HEK293 (cell line): Measurements from ENCODE around the gene APOO.

Source experiments
- CTCF ChIA-PET: fragments of 350-600 bp; formaldehyde crosslinking; extraction: SDS; loops from one replicate; lab custom pipeline; 2021; ENCODE audit warnings: antibody characterized with exemption; lab: Yijun Ruan, JAX
- POLR2A ChIA-PET: fragments of 300-600 bp; formaldehyde crosslinking; extraction: SDS; loops from one replicate; lab custom pipeline; 2020; ENCODE audit warnings: antibody characterized with exemption, inconsistent platforms; lab: Yijun Ruan, JAX
- H3K27ac ChIP-seq: fragments of 200-500 bp; sonication (Bioruptor generic); 2 replicates; pipeline ENCODE4 v1.5.1; 2014; ENCODE audit warnings: low read depth, low read length, control low read depth, inconsistent platforms; ENCODE audit errors: extremely low read depth
- H3K36me3 ChIP-seq, 2 experiments: fragments of 200-500 bp in 1 of 2; sonication (Bioruptor generic) in 1 of 2; 1 replicate in 1 of 2; 2 replicates in 1 of 2; pipeline ENCODE4 v1.5.1; 2014 to 2017; ENCODE audit warnings: inconsistent platforms in 2 of 2, low read length in 2 of 2; ENCODE audit not compliant: control insufficient read depth in 2 of 2, insufficient read depth in 1 of 2
- H3K4me1 ChIP-seq: fragments of 200-500 bp; sonication (Bioruptor generic); 2 replicates; pipeline ENCODE4 v1.5.1; 2014; ENCODE audit warnings: mild to moderate bottlenecking, low read length, inconsistent platforms; ENCODE audit not compliant: control insufficient read depth, insufficient read depth
- H3K4me3 ChIP-seq: 2 replicates; pipeline ENCODE4 v1.5.1; 2011; ENCODE audit warnings: low read depth, mild to moderate bottlenecking, control low read depth, low read length, moderate library complexity
- H3K9me3 ChIP-seq: fragments of 200-500 bp; sonication (Bioruptor generic); 2 replicates; pipeline ENCODE4 v1.5.1; 2014; ENCODE audit warnings: low read depth, low read length, inconsistent platforms; ENCODE audit not compliant: control insufficient read depth, insufficient read depth
- EGR2 ChIP-seq: fragments of 450-650 bp; formaldehyde crosslinking; IDR thresholded peaks from 2 replicates; pipeline ENCODE4 v1.5.1; 2016; ENCODE audit warnings: low read depth, missing biosample characterization, missing genetic modification characterization
- IKZF3 ChIP-seq: fragments of 450-650 bp; IDR thresholded peaks from 2 replicates; pipeline ENCODE4 v1.5.0; 2018; ENCODE audit warnings: missing biosample characterization, mild to moderate bottlenecking, missing genetic modification characterization, moderate library complexity
- INSM2 ChIP-seq: fragments of 450-650 bp; formaldehyde crosslinking; IDR thresholded peaks from 2 replicates; pipeline ENCODE4 v1.5.1; 2016; ENCODE audit warnings: missing biosample characterization, missing genetic modification characterization
- MEIS1 ChIP-seq: sonication (generic); formaldehyde crosslinking; IDR thresholded peaks from 2 replicates; pipeline ENCODE4 v1.8.1; 2022; ENCODE audit warnings: missing genetic modification reagents, mild to moderate bottlenecking, borderline replicate concordance
- OSR2 ChIP-seq: fragments of 450-650 bp; formaldehyde crosslinking; IDR thresholded peaks from 2 replicates; pipeline ENCODE4 v1.5.1; 2016; ENCODE audit warnings: missing biosample characterization, missing genetic modification characterization
- WT1 ChIP-seq: fragments of 450-650 bp; formaldehyde crosslinking; IDR thresholded peaks from 2 replicates; pipeline ENCODE4 v1.5.1; 2016; ENCODE audit warnings: missing biosample characterization, missing genetic modification characterization
- ZEB2 ChIP-seq: fragments of 450-650 bp; formaldehyde crosslinking; IDR thresholded peaks from 2 replicates; pipeline ENCODE4 v1.5.1; 2016; ENCODE audit warnings: missing biosample characterization, missing genetic modification characterization
- ZIC2 ChIP-seq: fragments of 450-650 bp; formaldehyde crosslinking; IDR thresholded peaks from 2 replicates; pipeline ENCODE4 v1.5.1; 2016; ENCODE audit warnings: missing biosample characterization, missing genetic modification characterization
- ZNF132 ChIP-seq: fragments of 450-650 bp; formaldehyde crosslinking; IDR thresholded peaks from 2 replicates; pipeline ENCODE4 v1.5.1; 2017; ENCODE audit warnings: missing biosample characterization, missing genetic modification characterization, borderline replicate concordance
- ZNF155 ChIP-seq: fragments of 450-650 bp; formaldehyde crosslinking; IDR thresholded peaks from 2 replicates; pipeline ENCODE4 v1.5.1; 2016; ENCODE audit warnings: missing biosample characterization, missing genetic modification characterization
- ZNF211 ChIP-seq: fragments of 450-650 bp; formaldehyde crosslinking; IDR thresholded peaks from 2 replicates; pipeline ENCODE4 v1.5.1; 2016; ENCODE audit warnings: low read depth, missing biosample characterization, missing genetic modification characterization
- ZNF266 ChIP-seq: fragments of 450-650 bp; formaldehyde crosslinking; IDR thresholded peaks from 2 replicates; pipeline ENCODE4 v1.5.1; 2016; ENCODE audit warnings: missing biosample characterization, missing genetic modification characterization, low read depth
- ZNF302 ChIP-seq: fragments of 450-650 bp; formaldehyde crosslinking; IDR thresholded peaks from 2 replicates; pipeline ENCODE4 v1.5.1; 2016; ENCODE audit warnings: missing biosample characterization, missing genetic modification characterization, low read depth
- ZNF366 ChIP-seq: fragments of 450-650 bp; formaldehyde crosslinking; conservative IDR thresholded peaks from 2 replicates; pipeline ENCODE4 v1.5.1; 2016; ENCODE audit warnings: missing biosample characterization, missing genetic modification characterization
- ZNF37A ChIP-seq: fragments of 450-650 bp; IDR thresholded peaks from 2 replicates; pipeline ENCODE4 v1.5.1; 2018; ENCODE audit warnings: missing biosample characterization, missing genetic modification characterization
- ZNF391 ChIP-seq: fragments of 450-650 bp; formaldehyde crosslinking; IDR thresholded peaks from 2 replicates; pipeline ENCODE4 v1.5.1; 2016; ENCODE audit warnings: low read depth, missing biosample characterization, missing genetic modification characterization, borderline replicate concordance
- ZNF433 ChIP-seq: fragments of 450-650 bp; formaldehyde crosslinking; IDR thresholded peaks from 2 replicates; pipeline ENCODE4 v1.5.1; 2016; ENCODE audit warnings: missing biosample characterization, missing genetic modification characterization, low read depth
- ZNF473 ChIP-seq: fragments of 450-650 bp; formaldehyde crosslinking; IDR thresholded peaks from 2 replicates; pipeline ENCODE4 v1.5.1; 2017; ENCODE audit warnings: missing biosample characterization, missing genetic modification characterization
- ZNF555 ChIP-seq: fragments of 450-650 bp; formaldehyde crosslinking; conservative IDR thresholded peaks from 2 replicates; pipeline ENCODE4 v1.5.1; 2017; ENCODE audit warnings: missing biosample characterization, mild to moderate bottlenecking, missing genetic modification characterization, inconsistent platforms
- ZNF561 ChIP-seq: fragments of 450-650 bp; IDR thresholded peaks from 2 replicates; pipeline ENCODE4 v1.5.1; 2018; ENCODE audit warnings: missing biosample characterization, missing genetic modification characterization, borderline replicate concordance
- ZNF571 ChIP-seq: fragments of 450-650 bp; formaldehyde crosslinking; IDR thresholded peaks from 2 replicates; pipeline ENCODE4 v1.5.0; 2017; ENCODE audit warnings: missing biosample characterization, missing genetic modification characterization
- ZNF629 ChIP-seq: fragments of 450-650 bp; formaldehyde crosslinking; IDR thresholded peaks from 2 replicates; pipeline ENCODE4 v1.5.1; 2017; ENCODE audit warnings: missing biosample characterization, missing genetic modification characterization
- ZNF768 ChIP-seq: fragments of 450-650 bp; formaldehyde crosslinking; IDR thresholded peaks from 2 replicates; pipeline ENCODE4 v1.5.1; 2018; ENCODE audit warnings: missing biosample characterization, mild to moderate bottlenecking, missing genetic modification characterization
- ZSCAN30 ChIP-seq: fragments of 450-650 bp; IDR thresholded peaks from 2 replicates; pipeline ENCODE4 v1.5.1; 2018; ENCODE audit warnings: missing biosample characterization, mild to moderate bottlenecking, missing genetic modification characterization, moderate library complexity
- TF ChIP-seq, protein P1 (sequence below): fragments of 450-650 bp; formaldehyde crosslinking; IDR thresholded peaks from 2 replicates; pipeline ENCODE4 v1.5.1; 2016; ENCODE audit warnings: missing biosample characterization, missing genetic modification characterization
- TF ChIP-seq, protein P2 (sequence below): fragments of 450-650 bp; formaldehyde crosslinking; IDR thresholded peaks from 2 replicates; pipeline ENCODE4 v1.5.1; 2016; ENCODE audit warnings: missing biosample characterization, missing genetic modification characterization
- TF ChIP-seq, protein P3 (sequence below): fragments of 450-650 bp; formaldehyde crosslinking; IDR thresholded peaks from 2 replicates; pipeline ENCODE4 v1.5.1; 2016; ENCODE audit warnings: missing biosample characterization, missing genetic modification characterization

The APOO gene

DNA sequence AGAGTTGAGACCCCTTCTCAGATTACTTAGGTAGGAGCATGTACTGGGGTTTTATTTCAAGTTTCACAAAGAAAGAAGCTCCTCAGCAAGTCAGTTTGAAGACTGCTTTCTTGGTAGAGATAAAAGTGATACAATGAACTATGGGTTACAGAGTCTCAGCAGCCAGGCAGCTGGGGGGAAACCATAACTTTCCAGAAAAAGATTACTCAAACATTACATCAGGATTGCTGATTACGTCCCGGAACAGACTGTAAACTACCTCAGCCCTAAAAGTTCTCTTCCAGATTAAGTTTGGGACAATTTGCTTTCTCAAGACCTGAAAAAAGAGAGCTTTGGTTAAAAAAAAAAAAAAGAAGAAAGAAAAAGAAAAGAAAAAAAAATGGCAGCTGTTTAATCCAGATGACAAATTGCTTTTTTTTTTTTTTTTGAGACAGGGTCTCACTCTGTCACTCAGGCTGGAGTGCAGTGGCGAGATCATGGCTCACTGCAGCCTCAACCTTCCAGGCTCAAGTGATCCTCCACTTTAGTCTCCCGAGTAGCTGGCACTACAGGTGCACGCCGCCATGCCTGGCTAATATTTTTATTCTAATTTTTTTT is 108.2 kb downstream of the APOO start (continued):
- TF ChIP-seq ZNF155 (tag by site-specific recombination) = no peak
- TF ChIP-seq ZNF768 (tag by site-specific recombination) = no peak
- TF ChIP-seq, protein P1, sequence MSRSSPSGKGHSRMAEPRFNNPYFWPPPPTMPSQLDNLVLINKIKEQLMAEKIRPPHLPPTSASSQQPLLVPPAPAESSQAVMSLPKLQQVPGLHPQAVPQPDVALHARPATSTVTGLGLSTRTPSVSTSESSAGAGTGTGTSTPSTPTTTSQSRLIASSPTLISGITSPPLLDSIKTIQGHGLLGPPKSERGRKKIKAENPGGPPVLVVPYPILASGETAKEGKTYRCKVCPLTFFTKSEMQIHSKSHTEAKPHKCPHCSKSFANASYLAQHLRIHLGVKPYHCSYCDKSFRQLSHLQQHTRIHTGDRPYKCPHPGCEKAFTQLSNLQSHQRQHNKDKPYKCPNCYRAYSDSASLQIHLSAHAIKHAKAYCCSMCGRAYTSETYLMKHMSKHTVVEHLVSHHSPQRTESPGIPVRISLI = peak; percentile 65
- TF ChIP-seq ZNF561 = no peak
- TF ChIP-seq, protein P2, sequence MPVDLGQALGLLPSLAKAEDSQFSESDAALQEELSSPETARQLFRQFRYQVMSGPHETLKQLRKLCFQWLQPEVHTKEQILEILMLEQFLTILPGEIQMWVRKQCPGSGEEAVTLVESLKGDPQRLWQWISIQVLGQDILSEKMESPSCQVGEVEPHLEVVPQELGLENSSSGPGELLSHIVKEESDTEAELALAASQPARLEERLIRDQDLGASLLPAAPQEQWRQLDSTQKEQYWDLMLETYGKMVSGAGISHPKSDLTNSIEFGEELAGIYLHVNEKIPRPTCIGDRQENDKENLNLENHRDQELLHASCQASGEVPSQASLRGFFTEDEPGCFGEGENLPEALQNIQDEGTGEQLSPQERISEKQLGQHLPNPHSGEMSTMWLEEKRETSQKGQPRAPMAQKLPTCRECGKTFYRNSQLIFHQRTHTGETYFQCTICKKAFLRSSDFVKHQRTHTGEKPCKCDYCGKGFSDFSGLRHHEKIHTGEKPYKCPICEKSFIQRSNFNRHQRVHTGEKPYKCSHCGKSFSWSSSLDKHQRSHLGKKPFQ (tag by site-specific recombination) = no peak
- peak; percentile 43; the same call in 1 of the 2 replicates for TF ChIP-seq ZEB2
- TF ChIP-seq ZNF571 (tag by site-specific recombination) = no peak
- TF ChIP-seq OSR2 (tag by site-specific recombination) = no peak
- no peak for TF ChIP-seq WT1 (tag by site-specific recombination)
- peak; percentile 87 for TF ChIP-seq ZNF629
- TF ChIP-seq EGR2 (tag by site-specific recombination) = no peak
- no peak for TF ChIP-seq ZNF211 (tag by site-specific recombination)
- no peak for TF ChIP-seq ZIC2 (tag by site-specific recombination)
- no peak for TF ChIP-seq ZNF37A (tag by site-specific recombination)
- no peak for TF ChIP-seq ZNF132
- TF ChIP-seq MEIS1 = no peak
- TF ChIP-seq IKZF3 (tag by site-specific recombination) = no peak
- no peak for TF ChIP-seq ZNF366 (tag by site-specific recombination)
- peak; percentile 12; the same call in 1 of the 2 replicates for TF ChIP-seq ZNF433 (tag by site-specific recombination)
- TF ChIP-seq ZSCAN30 (tag by site-specific recombination) = no peak

DNA sequence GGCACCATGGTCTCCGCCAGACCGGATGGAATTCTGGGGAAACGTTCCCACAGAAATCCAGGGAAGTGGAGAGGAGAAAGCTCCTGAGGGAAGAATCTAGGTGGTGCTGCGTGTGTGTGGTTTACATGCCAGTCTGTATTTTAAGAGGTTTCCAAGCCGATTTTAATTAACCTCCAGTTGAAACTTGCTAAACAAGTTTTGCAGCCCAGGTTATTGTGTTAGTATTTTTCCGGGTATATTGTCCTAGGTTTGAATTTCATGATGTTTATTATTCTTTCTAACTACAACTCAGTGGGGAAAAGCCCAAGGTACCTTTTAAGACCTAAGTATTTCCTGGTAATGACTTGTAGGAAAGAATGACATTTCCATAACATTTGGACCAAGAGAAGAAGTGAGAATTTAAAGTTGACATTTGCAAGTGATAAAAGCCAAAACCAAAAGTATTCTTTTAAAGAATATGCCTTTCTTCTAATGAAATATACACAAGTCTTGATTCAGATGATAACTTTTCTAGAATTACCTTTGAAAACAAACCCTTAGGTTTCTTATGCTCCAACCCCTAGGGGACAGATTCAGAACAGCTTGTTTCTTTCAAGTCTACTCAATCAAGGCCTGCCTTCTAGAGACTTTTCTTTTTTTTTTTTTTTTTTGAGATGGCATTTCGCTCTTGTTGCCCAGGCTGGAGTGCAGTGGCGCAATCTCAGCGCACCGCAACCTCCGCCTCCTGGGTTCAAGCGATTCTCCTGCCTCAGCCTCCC is 110.2 kb downstream of the APOO start:
- no peaks in the 10 kb centered on the region for H3K9me3 ChIP-seq
- no peaks in the 10 kb centered on the region for H3K36me3 ChIP-seq
- CTCF ChIA-PET = interaction anchor here (0.6 to 1.5 kb wide), 2 partner anchors 12 to 16 kb away, joined by 3 to 4 read pairs; no protein-coding TSS in a partner anchor
- H3K4me1 ChIP-seq = peaks cover 7% of the 10 kb centered on the region
- no peak overlapping the region for H3K4me3 ChIP-seq
- peak overlapping the region; percentile 76 for H3K27ac ChIP-seq
- POLR2A ChIA-PET = interaction anchor here (5.8 kb wide), 1 partner anchor 14 kb away, joined by 39 read pairs; the partner anchor contains the start of gene SAT1
- TF ChIP-seq, protein P3, sequence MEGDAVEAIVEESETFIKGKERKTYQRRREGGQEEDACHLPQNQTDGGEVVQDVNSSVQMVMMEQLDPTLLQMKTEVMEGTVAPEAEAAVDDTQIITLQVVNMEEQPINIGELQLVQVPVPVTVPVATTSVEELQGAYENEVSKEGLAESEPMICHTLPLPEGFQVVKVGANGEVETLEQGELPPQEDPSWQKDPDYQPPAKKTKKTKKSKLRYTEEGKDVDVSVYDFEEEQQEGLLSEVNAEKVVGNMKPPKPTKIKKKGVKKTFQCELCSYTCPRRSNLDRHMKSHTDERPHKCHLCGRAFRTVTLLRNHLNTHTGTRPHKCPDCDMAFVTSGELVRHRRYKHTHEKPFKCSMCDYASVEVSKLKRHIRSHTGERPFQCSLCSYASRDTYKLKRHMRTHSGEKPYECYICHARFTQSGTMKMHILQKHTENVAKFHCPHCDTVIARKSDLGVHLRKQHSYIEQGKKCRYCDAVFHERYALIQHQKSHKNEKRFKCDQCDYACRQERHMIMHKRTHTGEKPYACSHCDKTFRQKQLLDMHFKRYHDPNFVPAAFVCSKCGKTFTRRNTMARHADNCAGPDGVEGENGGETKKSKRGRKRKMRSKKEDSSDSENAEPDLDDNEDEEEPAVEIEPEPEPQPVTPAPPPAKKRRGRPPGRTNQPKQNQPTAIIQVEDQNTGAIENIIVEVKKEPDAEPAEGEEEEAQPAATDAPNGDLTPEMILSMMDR (tag by site-specific recombination) = no peak
- TF ChIP-seq, protein P1 = no peak
- TF ChIP-seq ZNF302 = no peak
- no peak for TF ChIP-seq ZNF266 (tag by site-specific recombination)
- TF ChIP-seq ZNF555 (tag by site-specific recombination) = no peak
- peak; percentile 56; the same call in 1 of the 2 replicates for TF ChIP-seq ZNF391 (tag by site-specific recombination)
- TF ChIP-seq ZNF473 (tag by site-specific recombination) = no peak
- TF ChIP-seq INSM2 (tag by site-specific recombination) = peak; percentile 83; the same call in 1 of the 2 replicates
- TF ChIP-seq, protein P2 (tag by site-specific recombination) = peak; percentile 42; the same call in 1 of the 2 replicates
